IgD-negative memory B cell (primary cell): ENCODE measurements around the gene LIN7B. TPM values are rescaled to one million over a fixed set of nuclear protein-coding genes. Genes with fewer than 3 reads are reported as not detected.
"Not testable (repeated sequence)": the region's sequence is repeated elsewhere in the genome, so short reads cannot be mapped to it uniquely, and the experiment has no call there.

Experiments used
- H3K27ac Mint-ChIP-seq, 3 donors: one replicate each; pipeline ENCODE4 v1.8.0; 2020 to 2022; ENCODE audit warnings: mild to moderate bottlenecking in 3 of 3, mixed read lengths in 3 of 3, moderate library complexity in 1 of 3
- H3K27me3 Mint-ChIP-seq: one replicate; pipeline ENCODE4 v1.8.0; 2021; ENCODE audit warnings: mixed read lengths
- H3K36me3 Mint-ChIP-seq: one replicate; pipeline ENCODE4 v1.8.0; 2020; ENCODE audit warnings: mild to moderate bottlenecking, mixed read lengths
- H3K4me1 Mint-ChIP-seq, 3 donors: one replicate each; pipeline ENCODE4 v1.8.0; 2020 to 2022; ENCODE audit warnings: mixed read lengths in 3 of 3, mild to moderate bottlenecking in 1 of 3
- H3K4me3 Mint-ChIP-seq, 4 donors: one replicate each; pipeline ENCODE4 v1.8.0; 2020 to 2022; ENCODE audit warnings: mild to moderate bottlenecking in 4 of 4, mixed read lengths in 4 of 4, moderate library complexity in 3 of 4
- H3K9me3 Mint-ChIP-seq, 3 donors: one replicate each; pipeline ENCODE4 v1.8.0; 2020 to 2021; ENCODE audit warnings: mixed read lengths in 3 of 3, mild to moderate bottlenecking in 1 of 3
- polyA plus RNA-seq: library from polyadenylated mRNA; unstranded; fragments of 300-500 nt; fragmentation: Illumina TruSeq; gene quantifications from one replicate; pipeline ENCODE4 v1.2.3, GENCODE V29; 2021

LIN7B gene
- polyA plus RNA-seq, 1 donor from 2014 or later = 8.3 TPM

- H3K9me3 Mint-ChIP-seq = no peaks in the 10 kb centered on the region
- peaks cover 1% of the 10 kb centered on the region for H3K36me3 Mint-ChIP-seq
- no peak overlapping the region for H3K4me3 Mint-ChIP-seq
- peaks cover 0 to 1% (median 0%) of the 10 kb centered on the region in 3 donors for H3K4me1 Mint-ChIP-seq
- H3K27me3 Mint-ChIP-seq = peaks cover 12% of the 10 kb centered on the region
- no peak overlapping the region for H3K27ac Mint-ChIP-seq
These were observed 21.5 kb downstream of the LIN7B start for GRCh38 chr19:49135686-49136085.

DNA sequence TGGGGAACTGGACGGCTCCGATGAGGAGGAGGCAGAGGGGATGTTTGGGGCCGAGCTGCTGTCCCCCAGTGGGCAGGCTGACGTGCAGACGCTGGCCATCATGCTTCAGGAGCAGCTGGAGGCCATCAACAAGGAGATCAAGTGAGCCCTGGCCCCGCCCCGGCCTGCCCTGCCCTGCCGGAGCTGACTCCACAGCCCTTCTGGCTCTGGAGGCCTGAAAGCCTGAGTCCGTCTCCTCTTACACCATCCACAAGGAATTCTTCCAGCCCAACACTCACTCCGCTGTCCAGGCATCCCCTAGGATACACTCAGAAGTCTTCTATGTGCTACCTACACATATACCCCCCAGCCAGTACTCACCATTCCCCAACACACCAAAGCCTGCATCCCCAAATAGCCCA, 22.6 kb downstream of the LIN7B start:
- Mint-ChIP-seq H3K4me3 (no peak overlapping the region), H3K27me3 (peaks cover 12% of the 10 kb centered on the region), H3K4me1 (peaks cover 0 to 4% (median 0%) of the 10 kb centered on the region in 3 donors), H3K27ac (no peak overlapping the region), H3K36me3 (peaks cover 1% of the 10 kb centered on the region), H3K9me3 (no peaks in the 10 kb centered on the region)

GRCh38 chr19:49140951-49141350, 26.8 kb downstream of the LIN7B start:
- no peak overlapping the region for H3K27ac Mint-ChIP-seq
- H3K27me3 Mint-ChIP-seq = peaks cover 21% of the 10 kb centered on the region
- H3K9me3 Mint-ChIP-seq = no peaks in the 10 kb centered on the region
- H3K4me3 Mint-ChIP-seq = no peak overlapping the region
- H3K36me3 Mint-ChIP-seq = no peaks in the 10 kb centered on the region
- H3K4me1 Mint-ChIP-seq = peaks cover 8 to 12% (median 11%) of the 10 kb centered on the region in 3 donors

- H3K36me3 Mint-ChIP-seq = no peaks in the 10 kb centered on the region
- H3K27me3 Mint-ChIP-seq = peaks cover 20% of the 10 kb centered on the region
- H3K9me3 Mint-ChIP-seq = no peaks in the 10 kb centered on the region
- peaks cover 8 to 12% (median 11%) of the 10 kb centered on the region in 3 donors for H3K4me1 Mint-ChIP-seq
- H3K27ac Mint-ChIP-seq = no peak overlapping the region
- H3K4me3 Mint-ChIP-seq = no peak overlapping the region
These were observed 27.2 kb downstream of the LIN7B start for GRCh38 chr19:49141352-49141751.

GRCh38 chr19:49142866-49143335, 28.7 kb downstream of the LIN7B start:
- peak overlapping the region in 2 of 4 donors; percentile 54 to 87 for H3K4me3 Mint-ChIP-seq
- peaks cover 8 to 12% (median 11%) of the 10 kb centered on the region in 3 donors for H3K4me1 Mint-ChIP-seq
- H3K9me3 Mint-ChIP-seq = no peaks in the 10 kb centered on the region
- H3K27me3 Mint-ChIP-seq = peaks cover 27% of the 10 kb centered on the region
- no peaks in the 10 kb centered on the region for H3K36me3 Mint-ChIP-seq
- H3K27ac Mint-ChIP-seq = peak overlapping the region in 1 of 3 donors; percentile 9

DNA sequence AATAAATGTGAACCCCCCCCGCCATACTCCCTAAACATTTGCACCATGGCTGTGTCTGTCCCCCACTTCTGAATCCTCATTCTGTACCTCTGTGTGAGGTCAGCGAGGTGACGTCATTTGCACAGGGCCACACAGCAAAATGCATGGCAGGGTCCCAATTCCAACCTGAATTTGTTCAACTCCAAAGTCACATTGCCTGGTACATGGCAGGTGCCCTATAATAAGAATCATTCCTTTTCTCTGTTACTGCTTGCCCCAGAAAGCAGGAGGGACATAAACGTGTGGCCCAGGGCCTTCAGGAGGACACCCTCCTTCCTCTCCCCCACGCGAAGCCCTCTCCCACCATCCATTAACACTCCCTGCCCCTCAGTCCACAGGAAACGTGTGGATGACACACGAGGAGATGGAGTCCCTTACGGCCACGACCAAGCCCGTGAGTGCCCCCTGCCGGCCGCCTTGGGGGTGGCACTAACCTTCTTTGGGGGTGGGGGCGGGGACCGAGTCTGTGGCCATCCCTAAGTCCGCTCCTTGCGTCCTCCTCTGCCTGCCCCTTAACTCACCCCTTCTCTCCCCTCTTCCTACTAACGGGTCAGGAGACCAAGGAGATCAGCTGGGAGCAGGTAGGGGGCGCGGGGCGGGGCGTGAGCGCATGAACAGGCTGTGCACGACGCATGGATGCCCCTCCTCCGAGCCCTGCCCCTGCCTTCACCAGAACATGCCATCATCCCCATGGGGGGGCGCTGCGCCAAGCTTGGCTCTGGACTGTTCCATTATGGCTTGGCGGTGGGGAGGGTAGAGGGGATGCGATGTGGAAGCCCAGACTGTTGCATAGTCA, 31.6 kb downstream of the LIN7B start:
- Mint-ChIP-seq H3K4me3 (peak overlapping the region in 1 of 4 donors; percentile 9), H3K36me3 (no peaks in the 10 kb centered on the region), H3K9me3 (peaks cover 0 to 3% (median 0%) of the 10 kb centered on the region in 3 donors), H3K4me1 (peaks cover 12 to 17% (median 16%) of the 10 kb centered on the region in 3 donors), H3K27me3 (peaks cover 50% of the 10 kb centered on the region), H3K27ac (peak overlapping the region; percentile 5 to 27 (median 6))

GRCh38 chr19:49146408-49146770, 32.2 kb downstream of the LIN7B start:
- Mint-ChIP-seq H3K27me3 (peaks cover 54% of the 10 kb centered on the region), H3K27ac (peak overlapping the region in 1 of 3 donors; percentile 41), H3K4me1 (peaks cover 13 to 22% (median 18%) of the 10 kb centered on the region in 3 donors), H3K4me3 (peak overlapping the region in 1 of 4 donors; percentile 67)
- H3K9me3 Mint-ChIP-seq, H3K36me3 Mint-ChIP-seq: not testable (repeated sequence)

DNA sequence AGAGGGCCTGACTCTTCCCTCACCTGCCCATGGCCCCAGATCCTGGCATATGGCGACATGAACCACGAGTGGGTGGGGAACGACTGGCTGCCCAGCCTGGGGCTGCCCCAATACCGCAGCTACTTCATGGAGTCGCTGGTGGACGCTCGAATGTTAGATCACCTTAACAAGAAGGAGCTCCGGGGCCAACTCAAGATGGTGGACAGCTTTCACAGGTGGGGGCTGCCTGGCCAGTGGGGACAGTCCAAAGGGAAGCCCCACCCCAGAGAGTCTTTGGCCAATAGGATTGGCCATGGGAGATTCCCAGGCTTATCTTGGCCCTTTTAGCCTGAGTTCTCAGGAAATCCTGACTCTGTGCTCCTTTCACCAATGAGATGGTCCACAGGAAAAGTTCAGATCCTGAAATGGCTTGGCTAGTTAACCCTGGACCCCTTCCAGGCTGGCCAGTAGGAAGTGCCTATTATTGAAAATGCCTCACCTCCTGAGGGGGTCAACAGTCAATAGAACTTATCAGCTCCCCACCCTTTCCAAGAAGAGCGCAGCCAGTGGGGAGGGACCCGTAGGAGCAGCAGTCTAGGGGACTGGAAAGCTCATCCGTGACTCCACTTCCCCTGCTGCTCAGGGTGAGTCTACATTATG, 34.0 kb downstream of the LIN7B start:
- Mint-ChIP-seq H3K4me1 (peaks cover 8 to 19% (median 14%) of the 10 kb centered on the region in 3 donors), H3K9me3 (peaks cover 0 to 5% (median 0%) of the 10 kb centered on the region in 3 donors), H3K4me3 (peak overlapping the region in 3 of 4 donors; percentile 30 to 74 (median 67)), H3K36me3 (no peaks in the 10 kb centered on the region), H3K27ac (peak overlapping the region in 1 of 3 donors; percentile 73), H3K27me3 (peaks cover 55% of the 10 kb centered on the region)

GRCh38 chr19:49148784-49149651, 34.8 kb downstream of the LIN7B start:
- peaks cover 51% of the 10 kb centered on the region for H3K27me3 Mint-ChIP-seq
- H3K4me1 Mint-ChIP-seq = peaks cover 8 to 19% (median 14%) of the 10 kb centered on the region in 3 donors
- peaks cover 2 to 8% (median 5%) of the 10 kb centered on the region in 3 donors for H3K9me3 Mint-ChIP-seq
- H3K27ac Mint-ChIP-seq = peak overlapping the region in 2 of 3 donors; percentile 73 to 86
- peak overlapping the region; percentile 67 to 88 (median 80) for H3K4me3 Mint-ChIP-seq
- H3K36me3 Mint-ChIP-seq = no peaks in the 10 kb centered on the region

- peak overlapping the region in 1 of 3 donors; percentile 86 for H3K27ac Mint-ChIP-seq
- H3K9me3 Mint-ChIP-seq = peaks cover 3 to 8% (median 8%) of the 10 kb centered on the region in 3 donors
- peak overlapping the region; percentile 67 to 89 (median 84) for H3K4me3 Mint-ChIP-seq
- peaks cover 51% of the 10 kb centered on the region for H3K27me3 Mint-ChIP-seq
- peaks cover 8 to 19% (median 14%) of the 10 kb centered on the region in 3 donors for H3K4me1 Mint-ChIP-seq
- no peaks in the 10 kb centered on the region for H3K36me3 Mint-ChIP-seq
These were observed 35.5 kb downstream of the LIN7B start for GRCh38 chr19:49149652-49150105.

GRCh38 chr19:49150106-49150943, 36.2 kb downstream of the LIN7B start:
- Mint-ChIP-seq H3K27ac (no peak overlapping the region), H3K4me1 (peaks cover 8 to 18% (median 12%) of the 10 kb centered on the region in 3 donors), H3K36me3 (no peaks in the 10 kb centered on the region), H3K9me3 (peaks cover 3 to 8% (median 8%) of the 10 kb centered on the region in 3 donors), H3K27me3 (peaks cover 49% of the 10 kb centered on the region), H3K4me3 (peak overlapping the region; percentile 67 to 89 (median 84))

GRCh38 chr19:49150944-49151243, 36.7 kb downstream of the LIN7B start:
- peaks cover 3 to 8% (median 8%) of the 10 kb centered on the region in 3 donors for H3K9me3 Mint-ChIP-seq
- H3K27ac Mint-ChIP-seq = no peak overlapping the region
- no peaks in the 10 kb centered on the region for H3K36me3 Mint-ChIP-seq
- peaks cover 45% of the 10 kb centered on the region for H3K27me3 Mint-ChIP-seq
- H3K4me3 Mint-ChIP-seq = peak overlapping the region; percentile 52 to 89 (median 76)
- H3K4me1 Mint-ChIP-seq = peaks cover 8 to 13% (median 8%) of the 10 kb centered on the region in 3 donors

- Mint-ChIP-seq H3K4me1 (peaks cover 7 to 12% (median 8%) of the 10 kb centered on the region in 3 donors), H3K36me3 (no peaks in the 10 kb centered on the region), H3K27me3 (peaks cover 46% of the 10 kb centered on the region), H3K27ac (no peak overlapping the region), H3K9me3 (peaks cover 3 to 8% (median 8%) of the 10 kb centered on the region in 3 donors), H3K4me3 (peak overlapping the region; percentile 65 to 87 (median 76))
These were observed 37.3 kb downstream of the LIN7B start for GRCh38 chr19:49151267-49152118.
